GM19468 (cell line): ENCODE measurements around the gene HUNK.
"Not testable (repeated sequence)": the region's sequence is repeated elsewhere in the genome, so short reads cannot be mapped to it uniquely, and the experiment has no call there.

Experiments used
- ATAC-seq: cut with Tn5 transposase; IDR thresholded peaks from one replicate; pipeline ENCODE4 v1.9.1; 2021; ENCODE audit warnings: mild to moderate bottlenecking, moderate library complexity, moderate number of reproducible peaks; ENCODE audit not compliant: unreplicated experiment; ENCODE audit errors: extremely low read depth

HUNK gene

GRCh38 chr21:31869750-31870149 lies 3.1 kb upstream of the HUNK start:
- no peak for ATAC-seq

- ATAC-seq = no peak
These were observed 2.2 kb upstream of the HUNK start for GRCh38 chr21:31870472-31871193.

- not testable (repeated sequence) for ATAC-seq
These were observed 1.4 kb upstream of the HUNK start for GRCh38 chr21:31871371-31871770.

- ATAC-seq = no peak
These were observed 758 bp upstream of the HUNK start for GRCh38 chr21:31872072-31872451.

- ATAC-seq = no peak
These were observed 465 bp downstream of the HUNK start for GRCh38 chr21:31873275-31873695.

- ATAC-seq = no peak
These were observed 1.1 kb downstream of the HUNK start for GRCh38 chr21:31873696-31874599.

- no peak for ATAC-seq
These were observed 2.0 kb downstream of the HUNK start for GRCh38 chr21:31874812-31875212.

GRCh38 chr21:31875496-31876015 lies 2.7 kb downstream of the HUNK start:
- no peak for ATAC-seq

GRCh38 chr21:31877463-31877957 lies 4.7 kb downstream of the HUNK start:
- no peak for ATAC-seq

- ATAC-seq = no peak
These were observed 6.0 kb downstream of the HUNK start for GRCh38 chr21:31878831-31879230.

GRCh38 chr21:31879241-31879650 lies 6.4 kb downstream of the HUNK start:
- no peak for ATAC-seq

- no peak for ATAC-seq
These were observed 7.1 kb downstream of the HUNK start for GRCh38 chr21:31879911-31880310.

- no peak for ATAC-seq
These were observed 8.0 kb downstream of the HUNK start for GRCh38 chr21:31880816-31881215.

- ATAC-seq = no peak
These were observed 9.9 kb downstream of the HUNK start for GRCh38 chr21:31882711-31883110.

GRCh38 chr21:31885146-31885545 lies 12.3 kb downstream of the HUNK start:
- no peak for ATAC-seq

- ATAC-seq = no peak
These were observed 14.1 kb downstream of the HUNK start for GRCh38 chr21:31886915-31887314.

GRCh38 chr21:31887391-31887841 lies 14.6 kb downstream of the HUNK start:
- ATAC-seq = no peak

- no peak for ATAC-seq
These were observed 16.1 kb downstream of the HUNK start for GRCh38 chr21:31888936-31889371.

GRCh38 chr21:31889460-31889859 lies 16.6 kb downstream of the HUNK start:
- no peak for ATAC-seq

GRCh38 chr21:31892686-31893085 lies 19.9 kb downstream of the HUNK start:
- ATAC-seq = no peak
